Measurements from ENCODE around the gene TRAPPC12.
A peak's percentile ranks its signal among the peaks of the same experiment; 100 is the strongest.

TRAPPC12 gene

DNA sequence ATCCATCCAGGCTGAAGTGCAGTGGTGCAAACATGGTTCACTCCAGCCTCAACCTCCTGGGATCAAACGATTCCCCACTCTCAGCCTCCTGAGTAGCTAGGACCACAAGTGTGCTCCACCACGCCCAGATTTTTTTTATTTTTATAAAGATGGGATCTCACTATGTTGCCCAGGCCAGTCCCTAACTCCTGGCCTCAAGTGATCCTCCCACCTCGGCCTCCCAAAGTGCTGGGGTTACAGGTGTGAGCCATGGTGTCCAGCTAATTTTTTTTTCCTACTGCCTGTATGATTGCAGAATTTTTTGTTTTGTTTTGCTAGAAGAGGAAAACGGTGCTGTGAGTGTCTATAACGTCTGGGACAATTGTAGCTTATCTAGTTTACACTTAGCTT is 101.5 kb downstream of the TRAPPC12 start:
- no peak overlapping the region for H3K4me3 ChIP-seq (ENCODE audit: low read length)
- no peak overlapping the region for H2BK5ac ChIP-seq (ENCODE audit: low read length)
- H2BK120ac ChIP-seq (ENCODE audit: low read depth, low read length), result no peak overlapping the region
- no peak for DNase-seq
- no peak overlapping the region for H3K4ac ChIP-seq (ENCODE audit: low read depth, low read length)
- no peak overlapping the region for H3K9ac ChIP-seq (ENCODE audit: low read length)
- no peaks in the 10 kb centered on the region for H3K79me1 ChIP-seq (ENCODE audit: low read length)
- H3K56ac ChIP-seq (ENCODE audit: low read length), result no peak overlapping the region
- H4K8ac ChIP-seq (ENCODE audit: low read depth, low read length), result no peak overlapping the region
- H3K27ac ChIP-seq (ENCODE audit: low read depth, low read length), result no peak overlapping the region
- no peak overlapping the region for H3K18ac ChIP-seq (ENCODE audit: low read length)
- no peaks in the 10 kb centered on the region for H3K79me2 ChIP-seq (ENCODE audit: control insufficient read depth, insufficient read depth, low read length)
- H4K5ac ChIP-seq (ENCODE audit: low read length), result no peak overlapping the region
- no peaks in the 10 kb centered on the region for H3K27me3 ChIP-seq (ENCODE audit: insufficient read depth, low read length, poor library complexity)
- H3K36me3 ChIP-seq (ENCODE audit: control insufficient read depth, insufficient read depth, low read length), result peaks cover 1% of the 10 kb centered on the region
- H3K4me1 ChIP-seq (ENCODE audit: control insufficient read depth, low read depth, low read length), result no peaks in the 10 kb centered on the region
- no peak overlapping the region for H3K4me2 ChIP-seq (ENCODE audit: low read length)
- WGBS (ENCODE audit: extremely low coverage, insufficient coverage, low lambda C conversion rate), result no CpG with 5 or more reads among the region's 5 CpGs
- H3K23ac ChIP-seq (ENCODE audit: low read length), result no peak overlapping the region
- no peak overlapping the region for H2AK5ac ChIP-seq (ENCODE audit: low read length)
- no peak overlapping the region for H2BK15ac ChIP-seq (replicated peaks; ENCODE audit: low read depth)

DNA sequence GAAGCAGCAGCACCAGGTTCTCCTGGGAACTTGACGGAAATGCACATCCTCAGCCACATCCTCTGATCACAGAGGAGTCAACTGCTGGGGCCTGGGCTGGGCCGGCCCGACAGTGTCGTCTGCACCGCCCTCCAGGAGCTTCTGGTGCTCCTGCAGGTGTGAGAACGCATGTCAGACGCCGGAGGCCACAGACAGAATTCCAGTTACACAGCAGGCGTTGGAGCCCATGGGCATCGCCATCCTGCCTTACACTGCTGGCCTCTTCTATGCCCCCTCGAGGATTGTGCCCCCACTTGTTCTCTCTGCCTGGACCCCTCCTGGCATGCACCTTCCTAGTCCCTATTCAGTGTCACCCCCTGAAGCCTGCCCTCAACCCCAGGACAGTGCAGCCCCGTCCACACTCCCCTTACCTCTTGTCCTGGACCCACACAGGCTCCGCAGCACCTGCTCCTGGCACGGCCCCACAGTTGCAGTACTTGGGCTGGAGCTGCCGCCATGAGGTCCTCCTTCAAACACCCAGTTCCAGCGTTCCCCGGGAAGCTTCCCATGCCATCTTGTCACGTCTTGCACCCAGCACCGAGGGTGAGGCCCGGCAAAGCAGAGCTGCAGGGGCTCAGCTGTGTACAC is 102.4 kb downstream of the TRAPPC12 start:
- Histone ChIP-seq H3K4ac (ENCODE audit: low read depth, low read length) (no peak overlapping the region), H4K8ac (ENCODE audit: low read depth, low read length) (no peak overlapping the region), H3K4me2 (ENCODE audit: low read length) (no peak overlapping the region), H3K79me2 (ENCODE audit: control insufficient read depth, insufficient read depth, low read length) (no peaks in the 10 kb centered on the region), H3K9ac (ENCODE audit: low read length) (no peak overlapping the region), H2BK15ac (replicated peaks; ENCODE audit: low read depth) (no peak overlapping the region), H4K5ac (ENCODE audit: low read length) (no peak overlapping the region), H2BK5ac (ENCODE audit: low read length) (no peak overlapping the region), H3K18ac (ENCODE audit: low read length) (no peak overlapping the region), H2AK5ac (ENCODE audit: low read length) (no peak overlapping the region), H3K79me1 (ENCODE audit: low read length) (no peaks in the 10 kb centered on the region), H3K4me1 (ENCODE audit: control insufficient read depth, low read depth, low read length) (no peaks in the 10 kb centered on the region), H3K36me3 (ENCODE audit: control insufficient read depth, insufficient read depth, low read length) (peaks cover 1% of the 10 kb centered on the region), H3K4me3 (ENCODE audit: low read length) (no peak overlapping the region), H3K56ac (ENCODE audit: low read length) (no peak overlapping the region), H3K23ac (ENCODE audit: low read length) (no peak overlapping the region), H3K27ac (ENCODE audit: low read depth, low read length) (no peak overlapping the region), H2BK120ac (ENCODE audit: low read depth, low read length) (no peak overlapping the region), H3K27me3 (ENCODE audit: insufficient read depth, low read length, poor library complexity) (no peaks in the 10 kb centered on the region)
- no CpG with 5 or more reads among the region's 20 CpGs for WGBS (ENCODE audit: extremely low coverage, insufficient coverage, low lambda C conversion rate)
- no peak for DNase-seq

DNA sequence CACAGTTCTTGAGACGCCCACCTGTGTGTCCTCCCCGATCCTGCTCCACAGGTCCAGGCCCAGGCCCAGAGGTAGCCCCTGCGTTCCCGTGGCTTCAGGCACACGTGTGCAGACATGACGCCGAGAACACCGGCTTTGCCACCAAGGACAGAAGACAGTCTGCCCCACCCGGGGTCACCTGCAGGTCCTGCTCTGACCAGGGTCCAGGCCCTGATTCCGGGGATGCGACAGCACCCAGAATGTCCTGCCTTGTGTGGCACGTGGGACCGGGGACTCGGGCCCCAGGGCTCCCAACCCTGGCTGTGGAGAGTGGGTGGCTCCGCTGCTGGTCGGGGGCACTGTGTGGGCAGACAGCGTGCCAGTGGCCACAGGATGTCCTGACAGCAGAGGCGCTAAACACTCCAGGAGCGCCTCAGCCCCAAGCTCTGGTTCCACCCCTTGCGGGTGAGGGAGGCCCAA is 102.9 kb downstream of the TRAPPC12 start:
- no peak overlapping the region for H4K8ac ChIP-seq (ENCODE audit: low read depth, low read length)
- no peaks in the 10 kb centered on the region for H3K79me1 ChIP-seq (ENCODE audit: low read length)
- no peak overlapping the region for H3K4me2 ChIP-seq (ENCODE audit: low read length)
- H3K79me2 ChIP-seq (ENCODE audit: control insufficient read depth, insufficient read depth, low read length), result no peaks in the 10 kb centered on the region
- no peak overlapping the region for H2BK120ac ChIP-seq (ENCODE audit: low read depth, low read length)
- H3K18ac ChIP-seq (ENCODE audit: low read length), result no peak overlapping the region
- no peak for DNase-seq
- no peak overlapping the region for H4K5ac ChIP-seq (ENCODE audit: low read length)
- H3K27ac ChIP-seq (ENCODE audit: low read depth, low read length), result no peak overlapping the region
- H3K4me3 ChIP-seq (ENCODE audit: low read length), result no peak overlapping the region
- H3K4ac ChIP-seq (ENCODE audit: low read depth, low read length), result no peak overlapping the region
- no peak overlapping the region for H3K56ac ChIP-seq (ENCODE audit: low read length)
- H3K9ac ChIP-seq (ENCODE audit: low read length), result no peak overlapping the region
- H3K23ac ChIP-seq (ENCODE audit: low read length), result no peak overlapping the region
- no peak overlapping the region for H2AK5ac ChIP-seq (ENCODE audit: low read length)
- H3K4me1 ChIP-seq (ENCODE audit: control insufficient read depth, low read depth, low read length), result no peaks in the 10 kb centered on the region
- WGBS (ENCODE audit: extremely low coverage, insufficient coverage, low lambda C conversion rate), result no CpG with 5 or more reads among the region's 20 CpGs
- H2BK5ac ChIP-seq (ENCODE audit: low read length), result no peak overlapping the region
- no peak overlapping the region for H2BK15ac ChIP-seq (replicated peaks; ENCODE audit: low read depth)
- H3K27me3 ChIP-seq (ENCODE audit: insufficient read depth, low read length, poor library complexity), result no peaks in the 10 kb centered on the region
- H3K36me3 ChIP-seq (ENCODE audit: control insufficient read depth, insufficient read depth, low read length), result peaks cover 1% of the 10 kb centered on the region

DNA sequence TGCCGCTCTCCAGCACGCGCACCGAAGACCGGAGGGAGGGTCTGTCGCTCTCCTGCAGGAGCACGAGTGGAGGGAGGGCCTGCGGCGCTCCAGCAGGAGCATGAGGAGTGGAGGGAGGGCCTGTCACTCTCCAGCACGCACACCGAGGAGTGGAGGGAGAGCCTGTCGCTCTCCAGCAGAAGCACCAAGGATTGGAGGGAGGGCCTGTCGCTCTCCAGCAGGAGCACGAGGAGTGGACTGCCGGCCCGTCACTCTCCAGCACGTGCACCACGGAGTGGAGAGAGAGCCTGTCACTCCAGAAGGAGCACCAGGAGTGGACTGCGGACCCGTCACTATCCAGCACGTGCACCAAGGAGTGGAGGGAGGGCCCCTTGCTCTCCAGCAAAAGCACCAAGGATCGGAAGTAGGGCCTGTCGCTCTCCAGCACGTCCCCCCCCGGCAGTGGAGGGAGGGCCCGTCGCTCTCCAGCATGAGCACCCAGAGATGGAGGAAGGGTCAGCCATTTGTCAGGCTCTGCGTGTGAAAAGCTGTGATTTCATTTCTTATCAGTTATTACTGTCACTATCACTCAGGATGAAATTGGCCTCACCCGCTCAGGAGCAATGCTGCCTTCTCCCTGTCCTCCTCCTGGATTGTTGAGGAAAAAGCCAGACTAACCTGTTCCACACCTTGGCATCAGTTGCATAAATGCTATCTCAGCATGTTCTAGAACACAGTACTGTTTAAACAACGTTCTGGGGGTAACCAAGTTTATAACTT is 103.9 kb downstream of the TRAPPC12 start:
- H2BK5ac ChIP-seq (ENCODE audit: low read length), result no peak overlapping the region
- H3K4me2 ChIP-seq (ENCODE audit: low read length), result no peak overlapping the region
- H3K56ac ChIP-seq (ENCODE audit: low read length), result peak overlapping the region; percentile 32
- H3K9ac ChIP-seq (ENCODE audit: low read length), result peak overlapping the region; percentile 51
- no peak overlapping the region for H2BK120ac ChIP-seq (ENCODE audit: low read depth, low read length)
- H3K79me2 ChIP-seq (ENCODE audit: control insufficient read depth, insufficient read depth, low read length), result no peaks in the 10 kb centered on the region
- no peaks in the 10 kb centered on the region for H3K79me1 ChIP-seq (ENCODE audit: low read length)
- no peak overlapping the region for H3K27ac ChIP-seq (ENCODE audit: low read depth, low read length)
- no peak overlapping the region for H4K5ac ChIP-seq (ENCODE audit: low read length)
- H2AK5ac ChIP-seq (ENCODE audit: low read length), result no peak overlapping the region
- H3K18ac ChIP-seq (ENCODE audit: low read length), result no peak overlapping the region
- H3K36me3 ChIP-seq (ENCODE audit: control insufficient read depth, insufficient read depth, low read length), result peaks cover 1% of the 10 kb centered on the region
- H4K8ac ChIP-seq (ENCODE audit: low read depth, low read length), result no peak overlapping the region
- H3K4me3 ChIP-seq (ENCODE audit: low read length), result no peak overlapping the region
- no peak overlapping the region for H2BK15ac ChIP-seq (replicated peaks; ENCODE audit: low read depth)
- DNase-seq, result peak; percentile 96
- H3K23ac ChIP-seq (ENCODE audit: low read length), result no peak overlapping the region
- WGBS (ENCODE audit: extremely low coverage, insufficient coverage, low lambda C conversion rate), result no CpG with 5 or more reads among the region's 30 CpGs
- H3K4ac ChIP-seq (ENCODE audit: low read depth, low read length), result no peak overlapping the region
- H3K27me3 ChIP-seq (ENCODE audit: insufficient read depth, low read length, poor library complexity), result no peaks in the 10 kb centered on the region
- H3K4me1 ChIP-seq (ENCODE audit: control insufficient read depth, low read depth, low read length), result no peaks in the 10 kb centered on the region

DNA sequence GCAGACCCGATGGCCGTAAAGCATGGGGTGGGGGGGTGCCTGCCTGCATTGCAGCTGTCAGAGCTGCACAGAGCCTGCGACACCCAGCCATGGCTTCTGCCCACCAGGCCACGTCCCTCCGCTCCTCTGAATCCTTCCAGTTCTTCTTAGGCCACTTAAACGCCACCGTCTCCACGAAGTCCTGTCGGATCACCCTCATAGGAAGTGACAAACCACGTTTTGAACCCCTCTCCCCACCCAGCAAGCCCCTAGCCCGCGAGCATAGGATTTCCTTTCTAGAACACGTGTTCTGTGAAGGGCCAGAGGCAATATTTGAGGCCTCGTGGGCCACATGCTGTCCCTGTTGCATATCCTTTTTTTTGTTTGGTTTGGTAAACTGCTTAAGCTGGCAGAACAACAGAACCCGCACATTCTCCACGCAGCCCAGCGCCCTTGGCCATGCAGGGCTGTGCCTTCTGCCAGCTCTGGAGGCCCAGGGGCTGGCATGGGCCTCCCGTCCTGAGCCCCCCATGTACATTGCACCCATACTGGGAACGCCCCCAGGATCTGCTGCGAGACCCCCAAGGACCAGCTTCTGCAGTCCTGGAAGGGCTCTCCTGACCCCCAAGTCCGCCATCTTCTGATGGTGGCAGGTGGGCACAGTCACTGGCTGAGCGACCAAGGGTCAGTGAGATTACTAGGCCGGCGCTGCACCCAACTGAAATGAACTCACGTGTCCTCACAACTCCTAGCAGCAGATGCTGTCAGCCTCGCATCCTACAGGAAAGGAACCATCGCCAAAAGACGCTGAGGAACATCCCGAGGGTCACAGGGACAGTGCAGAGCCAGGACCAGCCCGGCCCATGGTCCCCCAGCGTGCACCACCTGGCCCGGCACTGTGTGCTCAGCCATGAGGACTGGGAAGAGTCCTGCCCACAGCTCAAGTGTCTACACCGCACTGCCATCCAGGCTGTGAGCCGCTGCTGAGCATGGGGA is 104.8 kb downstream of the TRAPPC12 start:
- Histone ChIP-seq H3K27ac (ENCODE audit: low read depth, low read length) (no peak overlapping the region), H3K4me1 (ENCODE audit: control insufficient read depth, low read depth, low read length) (no peaks in the 10 kb centered on the region), H3K23ac (ENCODE audit: low read length) (no peak overlapping the region), H2BK15ac (replicated peaks; ENCODE audit: low read depth) (no peak overlapping the region), H3K27me3 (ENCODE audit: insufficient read depth, low read length, poor library complexity) (no peaks in the 10 kb centered on the region), H4K8ac (ENCODE audit: low read depth, low read length) (no peak overlapping the region), H3K56ac (ENCODE audit: low read length) (peak overlapping the region; percentile 32), H2AK5ac (ENCODE audit: low read length) (no peak overlapping the region), H3K9ac (ENCODE audit: low read length) (no peak overlapping the region), H3K4ac (ENCODE audit: low read depth, low read length) (no peak overlapping the region), H3K4me3 (ENCODE audit: low read length) (no peak overlapping the region), H3K36me3 (ENCODE audit: control insufficient read depth, insufficient read depth, low read length) (no peaks in the 10 kb centered on the region), H2BK5ac (ENCODE audit: low read length) (no peak overlapping the region), H3K79me2 (ENCODE audit: control insufficient read depth, insufficient read depth, low read length) (no peaks in the 10 kb centered on the region), H4K5ac (ENCODE audit: low read length) (no peak overlapping the region), H3K79me1 (ENCODE audit: low read length) (no peaks in the 10 kb centered on the region), H3K4me2 (ENCODE audit: low read length) (no peak overlapping the region), H2BK120ac (ENCODE audit: low read depth, low read length) (no peak overlapping the region), H3K18ac (ENCODE audit: low read length) (no peak overlapping the region)
- DNase-seq, result no peak
- no CpG with 5 or more reads among the region's 34 CpGs for WGBS (ENCODE audit: extremely low coverage, insufficient coverage, low lambda C conversion rate)

Measured in mesendoderm (in vitro differentiated cells).